GOT3 (cell line): ENCODE data around the gene DNAL1.
"Not testable (repeated sequence)": the region's sequence is repeated elsewhere in the genome, so short reads cannot be mapped to it uniquely, and the experiment has no call there.

Experiments
- DNase-seq: peaks from one replicate; lab custom pipeline; 2025; ENCODE audit warnings: mixed read lengths; lab: John Stamatoyannopoulos, UW

The DNAL1 gene

DNA sequence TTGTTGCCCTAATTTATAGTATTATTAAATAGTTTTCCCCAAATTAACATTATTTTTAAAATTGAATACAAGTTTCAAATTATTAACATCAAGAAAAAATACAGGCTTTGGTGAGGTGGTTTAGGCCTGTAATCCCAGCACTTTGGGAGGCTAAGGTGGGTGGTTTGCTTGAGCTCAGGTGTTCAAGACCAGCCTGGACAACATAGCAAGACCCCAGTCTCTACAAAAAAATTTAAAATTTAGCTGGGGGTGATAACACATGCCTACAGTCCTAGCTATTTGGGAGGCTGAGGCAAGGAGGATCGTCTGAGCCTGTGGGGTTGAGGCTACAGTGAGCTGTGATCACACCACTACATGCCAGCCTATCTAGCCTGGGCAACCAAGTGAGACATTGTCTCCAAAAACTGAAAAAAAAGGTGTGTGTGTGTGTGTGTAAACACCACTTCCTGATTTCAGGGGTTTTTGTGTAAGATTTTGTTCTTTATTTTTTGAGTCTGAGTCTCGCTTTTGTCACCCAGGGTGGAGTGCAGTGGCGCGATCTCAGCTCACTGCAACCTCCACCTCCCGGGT, 3.9 kb upstream of the DNAL1 start:
- DNase-seq = no peak

DNA sequence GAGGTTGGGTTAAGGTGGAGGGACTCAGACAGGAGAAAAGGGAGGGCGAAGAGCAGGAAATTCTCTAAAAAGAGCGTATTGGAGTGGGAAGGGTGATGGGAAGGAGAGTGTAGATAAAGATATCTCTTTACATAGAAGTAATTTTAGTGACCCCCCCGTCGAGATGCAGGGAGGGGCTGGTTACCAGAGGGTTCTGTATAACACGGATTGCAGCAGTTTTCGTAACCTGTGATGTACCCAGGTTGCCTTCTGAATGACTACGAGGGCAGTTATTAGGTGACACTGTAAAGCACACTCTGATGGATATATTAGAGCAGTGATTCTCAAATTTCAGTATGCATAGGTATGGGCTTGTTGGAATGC, 443 bp downstream of the DNAL1 start:
- no peak for DNase-seq

DNA sequence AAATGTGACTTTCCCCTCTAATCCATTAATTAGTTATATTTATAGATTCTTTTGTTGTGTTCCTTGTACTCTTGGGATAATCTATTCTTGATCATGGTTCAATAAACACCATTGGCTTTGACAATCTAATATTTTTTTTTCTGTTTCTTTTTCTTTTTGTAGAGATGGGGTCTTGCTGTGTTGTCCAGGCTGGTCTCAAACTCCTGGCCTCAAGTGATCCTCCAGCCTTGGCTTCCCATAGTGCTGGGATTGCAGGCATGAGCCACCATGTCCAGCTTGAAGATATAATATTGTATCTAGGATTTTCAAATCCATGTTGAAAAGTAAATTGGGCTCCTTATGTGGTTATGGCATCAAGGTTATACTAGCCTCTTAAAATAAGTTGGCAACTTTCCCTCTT, 6.2 kb downstream of the DNAL1 start:
- DNase-seq = no peak

DNA sequence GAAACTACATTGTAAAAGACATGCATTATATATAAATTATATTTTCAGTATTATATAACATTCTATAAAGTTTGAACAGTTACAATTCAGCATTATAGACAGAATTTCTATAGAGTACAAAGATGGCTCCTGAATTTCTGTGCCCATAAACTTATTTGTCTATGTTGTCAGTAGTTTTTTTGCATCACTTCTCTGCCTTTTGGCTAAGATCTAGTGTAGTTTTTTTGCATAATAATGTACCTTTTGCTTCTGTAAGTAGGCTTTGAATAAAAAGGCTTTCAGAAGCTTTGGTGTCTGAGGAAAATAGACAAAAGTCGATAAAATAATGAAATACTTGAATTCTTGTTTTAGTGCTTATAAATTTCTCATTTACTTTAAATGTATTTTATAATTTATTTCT, 11.1 kb downstream of the DNAL1 start:
- no peak for DNase-seq

DNA sequence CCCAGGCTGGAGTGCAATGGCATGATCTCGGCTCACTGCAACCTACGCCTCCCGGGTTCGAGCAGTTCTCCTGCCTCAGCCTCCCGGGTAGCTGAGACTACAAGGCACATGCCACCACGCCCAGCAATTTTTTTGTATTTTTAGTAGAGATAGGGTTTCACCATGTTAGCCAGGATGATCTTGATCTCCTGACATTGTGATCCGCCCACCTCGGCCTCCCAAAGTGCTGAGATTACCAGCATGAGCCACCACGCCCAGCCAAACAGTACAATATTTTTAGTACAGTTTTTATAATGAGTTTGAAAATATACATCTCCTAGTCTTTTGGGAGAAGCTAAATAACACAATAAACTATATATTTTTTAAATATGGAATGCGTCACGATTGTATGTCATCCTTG, 14.4 kb downstream of the DNAL1 start:
- DNase-seq = not testable (repeated sequence)

DNA sequence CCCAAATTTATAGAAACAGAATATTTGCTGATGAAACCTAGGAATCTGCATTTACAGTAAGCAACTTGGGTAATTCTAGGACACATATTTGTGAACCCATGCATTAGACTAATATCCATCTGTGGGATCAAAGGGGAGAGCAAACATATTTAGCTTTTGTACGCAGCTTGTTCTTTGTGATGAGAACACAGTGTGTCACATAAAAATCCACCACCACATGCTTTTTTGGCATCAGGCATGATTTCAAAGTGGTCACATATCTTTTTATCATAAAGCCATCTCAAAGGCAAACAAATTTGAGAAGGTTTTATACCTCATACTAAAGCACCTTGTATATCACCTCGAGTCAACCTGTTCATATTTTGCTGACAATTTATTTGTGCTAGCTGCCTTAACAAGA, 15.7 kb downstream of the DNAL1 start:
- no peak for DNase-seq

DNA sequence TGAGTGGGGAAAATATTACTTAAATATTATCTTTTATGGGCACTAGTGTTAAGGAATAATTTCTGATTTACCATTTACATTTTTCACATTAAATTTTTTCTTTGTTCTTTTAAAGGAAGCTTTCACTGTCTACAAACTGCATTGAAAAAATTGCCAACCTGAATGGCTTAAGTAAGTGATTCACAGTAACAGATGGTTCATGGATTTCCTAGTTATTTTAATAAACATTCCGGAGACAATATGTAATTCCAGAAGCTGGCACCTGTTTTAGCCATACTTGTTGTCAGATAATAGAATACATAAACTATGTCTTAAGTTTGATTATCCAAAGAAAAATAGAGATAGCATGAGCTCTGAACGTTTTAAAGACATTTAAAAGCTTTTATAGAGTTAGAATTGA, 17.1 kb downstream of the DNAL1 start:
- DNase-seq = no peak

DNA sequence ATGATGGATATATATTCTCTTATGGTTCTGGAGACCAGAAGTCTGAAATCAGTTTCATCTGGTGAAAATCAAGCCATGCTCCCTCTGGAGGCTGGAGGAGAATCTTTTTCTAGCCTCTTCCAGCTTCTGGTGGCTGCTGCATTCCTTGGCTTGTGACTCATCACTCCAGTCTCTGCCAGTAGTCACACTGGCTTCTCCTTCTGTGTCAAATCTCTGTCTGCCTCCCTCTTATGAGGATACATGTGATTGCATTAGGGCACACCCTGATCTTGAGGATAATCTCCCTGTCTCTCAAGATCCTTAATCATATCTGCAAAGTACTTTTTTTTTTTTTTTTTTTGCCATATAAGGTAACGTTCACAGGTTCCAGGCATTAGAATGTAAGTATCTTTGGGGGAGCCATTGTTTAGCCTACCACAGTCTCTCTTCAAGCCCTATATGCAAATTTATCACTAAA, 17.7 kb downstream of the DNAL1 start:
- no peak for DNase-seq

DNA sequence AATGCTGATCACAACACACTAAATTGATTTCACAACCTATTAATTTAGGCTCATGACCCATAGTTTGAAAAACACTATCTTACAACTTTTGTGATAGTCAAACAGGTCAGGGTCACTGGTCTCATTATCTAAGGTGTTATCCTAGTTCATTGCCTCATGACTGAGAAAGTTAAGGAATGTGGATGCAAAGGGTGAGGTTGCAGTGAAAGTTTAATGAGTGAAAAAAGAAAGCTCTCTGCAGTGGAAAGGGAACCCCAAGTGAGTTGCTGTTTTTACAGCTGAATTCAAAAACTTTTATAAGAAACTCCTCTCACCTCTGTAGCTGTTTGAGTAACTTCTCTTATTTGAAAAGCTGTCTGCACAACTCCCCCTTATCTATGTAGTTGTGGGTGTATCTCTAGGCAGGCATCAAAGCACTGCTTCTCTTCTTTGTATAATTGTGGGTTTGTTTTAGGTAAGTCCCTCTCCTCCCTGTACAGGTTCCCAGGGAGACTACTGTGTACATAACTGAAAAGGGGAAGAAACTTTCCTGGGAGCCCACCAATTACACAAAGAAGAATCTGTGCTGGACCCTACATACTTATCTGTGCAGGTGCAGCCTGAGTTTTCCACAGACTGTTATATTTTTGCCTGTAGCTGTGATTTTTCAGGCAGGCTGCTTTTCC, 18.9 kb downstream of the DNAL1 start:
- DNase-seq = no peak

DNA sequence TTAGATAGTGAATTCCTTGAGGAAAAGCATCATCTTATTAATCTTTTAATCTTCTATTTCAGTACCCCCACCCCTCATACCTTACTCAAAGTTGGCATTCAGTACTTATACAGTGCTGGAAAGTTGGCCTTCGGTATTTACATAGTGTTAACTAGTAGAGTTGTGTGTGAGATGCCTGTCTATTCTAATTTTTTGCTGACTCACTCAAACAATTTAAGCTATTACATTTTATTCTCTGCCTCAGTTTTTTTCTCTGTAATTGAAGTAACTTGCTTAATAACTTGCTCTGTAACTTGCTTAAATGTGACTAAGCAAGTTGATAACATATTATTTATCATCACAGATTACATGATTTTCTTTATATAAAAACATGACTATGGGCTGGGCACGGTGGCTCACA, 20.3 kb downstream of the DNAL1 start:
- no peak for DNase-seq

DNA sequence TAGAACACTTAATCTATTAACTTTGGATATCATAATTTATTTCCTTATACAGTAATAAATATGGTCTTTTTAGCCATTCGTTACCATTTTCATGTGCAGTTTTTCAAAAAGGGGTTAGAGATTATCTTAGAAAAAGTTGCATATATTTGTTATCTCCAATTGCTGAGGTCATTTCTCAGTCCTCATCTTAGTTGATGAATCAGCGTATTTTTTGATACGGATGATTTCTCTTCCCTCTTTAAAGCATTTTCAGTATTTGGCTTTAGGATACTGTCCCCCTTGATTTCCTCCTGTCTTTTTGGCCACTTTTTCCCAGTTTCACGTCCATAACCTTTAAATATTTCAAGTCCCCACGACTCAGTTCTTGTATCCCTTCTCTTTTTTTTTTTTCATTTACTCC, 21.8 kb downstream of the DNAL1 start:
- no peak for DNase-seq

DNA sequence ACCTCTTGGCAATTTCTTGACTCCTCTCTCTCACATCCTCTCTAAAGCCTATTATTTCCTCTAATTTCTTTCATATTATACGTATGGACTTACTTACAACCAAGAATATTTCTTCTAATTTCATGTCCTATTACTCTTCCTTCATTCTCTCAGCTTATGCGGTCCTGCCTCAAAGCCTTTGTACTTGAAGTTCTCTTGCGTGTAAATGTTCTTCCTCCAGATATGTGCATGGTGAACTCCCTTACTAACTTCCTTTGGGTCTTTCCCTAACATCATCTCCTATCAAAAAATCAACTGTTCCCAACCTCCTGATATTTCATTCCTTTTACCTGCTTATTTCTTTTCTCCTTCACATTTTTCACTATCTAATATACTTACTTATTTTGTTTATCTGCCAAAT, 23.1 kb downstream of the DNAL1 start:
- DNase-seq = no peak

DNA sequence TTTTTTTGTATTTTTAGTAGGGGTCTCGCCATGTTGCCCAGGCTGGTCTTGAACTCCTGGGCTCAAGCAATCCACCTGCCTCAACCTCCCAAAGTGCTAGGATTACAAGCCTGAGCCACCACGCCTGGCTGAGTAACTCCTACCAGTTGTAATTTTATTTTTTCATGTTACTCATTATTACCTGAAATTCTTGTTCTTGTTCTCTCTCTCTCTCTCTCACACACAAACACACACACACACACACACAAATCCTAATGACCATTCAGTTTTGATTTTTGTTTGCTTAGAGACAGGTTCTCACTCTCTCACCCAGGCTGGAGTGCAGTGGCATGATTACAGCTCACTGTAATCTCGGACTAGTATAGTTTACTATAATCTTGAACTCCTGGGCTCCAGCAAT, 30.2 kb downstream of the DNAL1 start:
- no peak for DNase-seq

DNA sequence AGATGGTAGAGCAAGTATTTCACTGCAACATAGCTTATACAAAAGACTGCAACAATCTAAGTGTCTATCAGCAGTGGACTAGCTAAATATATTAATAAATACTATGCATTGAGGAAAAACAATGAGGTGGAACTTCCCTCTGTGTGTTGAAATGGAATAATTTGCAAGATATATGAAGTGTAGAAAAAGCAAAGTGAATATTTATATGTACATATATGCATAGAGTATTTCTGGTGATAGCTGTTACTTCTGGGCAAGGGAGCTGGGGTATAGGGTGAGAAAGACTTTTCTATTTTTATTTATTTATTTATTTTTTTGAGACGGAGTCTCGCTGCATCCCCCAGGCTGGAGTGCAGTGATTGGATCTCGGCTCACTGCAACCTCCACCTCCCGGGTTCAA, 33.9 kb downstream of the DNAL1 start:
- no peak for DNase-seq

DNA sequence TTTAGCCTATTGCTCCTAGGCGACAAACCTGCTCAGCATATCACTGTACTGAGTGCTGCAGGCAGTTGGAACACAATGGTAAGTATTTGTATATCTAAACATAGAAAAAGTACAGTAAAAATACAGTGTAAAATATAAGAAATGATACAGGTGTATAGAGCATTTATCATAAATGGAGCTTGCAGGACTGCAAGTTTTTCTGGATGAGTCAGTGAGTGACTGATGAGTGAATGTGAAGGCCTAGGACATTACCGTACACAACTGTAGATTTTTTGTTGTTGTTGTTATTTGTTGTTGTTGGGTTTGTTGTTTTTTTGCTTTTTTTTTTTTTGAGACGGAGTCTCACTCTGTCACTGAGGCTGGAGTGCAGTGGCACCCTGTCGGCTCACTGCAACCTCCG, 36.0 kb downstream of the DNAL1 start:
- no peak for DNase-seq

DNA sequence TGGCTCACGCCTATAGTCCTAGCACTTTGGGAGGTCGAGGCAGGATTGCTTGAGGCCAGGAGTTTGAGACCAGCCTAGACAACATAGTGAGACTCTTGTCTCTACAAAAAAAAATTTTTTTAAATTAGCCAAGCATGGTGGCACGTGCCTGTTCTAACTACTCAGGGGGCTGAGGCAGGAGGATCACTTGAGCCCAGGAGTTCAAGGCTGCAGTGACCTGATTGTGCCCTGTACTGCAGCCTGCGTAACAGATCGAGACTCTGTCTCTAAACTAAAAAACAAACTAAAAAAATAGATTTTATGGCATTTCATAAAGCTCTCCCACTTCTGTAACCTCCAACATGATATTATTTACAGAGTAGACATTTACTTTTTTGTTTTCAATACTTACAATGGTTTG, 39.8 kb downstream of the DNAL1 start:
- no peak for DNase-seq

DNA sequence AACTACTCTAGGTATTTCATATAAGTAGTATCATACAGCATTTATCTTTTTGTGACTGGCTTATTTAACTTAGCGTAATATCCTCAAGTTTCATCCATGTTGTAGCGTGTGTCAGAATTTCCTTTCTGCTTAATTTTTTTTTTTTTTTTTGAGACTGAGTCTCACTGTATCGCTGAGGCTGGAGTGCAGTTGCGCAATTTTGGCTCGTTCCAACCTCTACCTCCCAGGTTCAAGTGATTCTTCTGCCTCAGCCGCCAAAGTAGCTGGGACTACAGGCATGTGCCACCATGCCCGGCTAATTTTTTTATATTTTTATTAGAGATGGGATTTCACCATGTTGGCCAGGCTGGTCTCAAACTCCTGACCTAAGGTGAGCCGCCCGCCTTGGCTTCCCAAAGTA, 40.5 kb downstream of the DNAL1 start:
- DNase-seq = no peak

DNA sequence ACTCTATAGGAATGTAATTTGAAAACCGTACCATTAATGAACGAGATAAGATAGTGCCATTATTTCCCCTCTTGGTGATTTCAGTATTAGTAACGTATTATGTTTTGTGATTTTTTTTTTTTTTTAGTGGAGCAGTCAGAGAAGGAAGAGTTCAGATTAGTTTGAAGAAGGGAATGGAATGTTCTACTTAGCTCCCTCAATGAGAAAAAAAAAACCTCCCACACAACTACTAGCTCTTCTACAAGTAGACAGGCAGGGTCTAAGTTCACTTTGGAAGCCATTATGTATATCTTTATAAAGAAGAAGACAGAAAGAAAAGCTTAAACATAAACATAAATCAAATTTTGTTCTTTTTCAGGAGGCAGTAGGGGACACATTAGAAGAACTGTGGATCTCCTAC, 42.1 kb downstream of the DNAL1 start:
- no peak for DNase-seq

DNA sequence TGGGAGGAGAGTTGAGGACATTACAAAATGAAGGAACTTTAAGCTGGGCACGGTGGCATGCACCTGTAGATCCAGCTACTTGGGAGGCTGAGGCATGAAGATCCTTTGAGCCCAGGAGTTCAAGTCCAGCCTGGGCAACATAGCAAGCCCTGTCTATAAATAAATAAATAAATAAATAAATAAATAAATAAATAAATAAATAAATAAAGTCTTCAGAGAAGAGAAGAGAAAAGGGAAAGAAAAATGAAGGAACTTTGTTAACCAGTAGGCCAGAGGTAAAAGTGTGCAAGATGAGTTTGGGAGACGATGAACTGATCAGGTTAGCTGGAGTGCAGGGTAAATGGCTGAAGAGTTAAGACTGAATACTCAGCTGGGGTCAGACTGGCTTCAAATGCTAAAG, 49.3 kb downstream of the DNAL1 start:
- no peak for DNase-seq

DNA sequence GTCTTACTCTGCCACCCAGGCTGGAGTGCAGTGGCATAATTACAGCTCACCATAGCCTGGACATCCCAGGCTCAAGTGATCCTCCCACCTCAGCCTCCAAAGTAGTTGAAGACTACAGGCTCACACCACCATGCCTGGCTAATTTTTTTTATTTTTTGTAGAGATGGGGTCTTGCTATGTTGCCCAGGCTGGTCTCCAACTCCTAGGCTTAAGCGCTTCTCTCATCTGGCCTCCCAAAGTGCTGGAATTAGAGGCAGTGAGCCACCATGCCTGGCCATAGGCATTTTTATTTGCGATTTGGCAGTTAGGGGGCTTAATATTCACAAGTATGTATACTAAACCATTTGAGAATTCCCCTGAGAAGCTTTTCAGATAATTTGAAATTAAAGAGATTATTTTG, 50.3 kb downstream of the DNAL1 start:
- DNase-seq = no peak

DNA sequence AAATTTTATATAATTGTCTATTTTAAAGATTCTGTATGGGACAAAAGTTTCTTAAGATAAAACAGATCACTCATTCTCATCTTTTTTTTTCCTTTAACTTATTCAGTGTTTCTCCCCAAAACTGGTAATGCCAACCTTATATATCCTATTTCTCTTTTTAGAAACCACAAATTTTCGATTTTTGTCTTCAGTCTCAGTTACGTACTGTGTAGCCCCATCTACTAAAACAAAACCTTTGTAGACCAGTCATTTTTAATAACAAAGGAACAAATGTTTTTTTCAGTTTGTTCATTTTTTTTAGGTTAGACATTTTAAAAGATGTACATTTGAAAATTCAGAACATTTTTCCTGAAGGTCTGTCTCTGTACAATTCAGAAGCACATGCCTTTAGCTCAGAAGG, 51.2 kb downstream of the DNAL1 start:
- no peak for DNase-seq

DNA sequence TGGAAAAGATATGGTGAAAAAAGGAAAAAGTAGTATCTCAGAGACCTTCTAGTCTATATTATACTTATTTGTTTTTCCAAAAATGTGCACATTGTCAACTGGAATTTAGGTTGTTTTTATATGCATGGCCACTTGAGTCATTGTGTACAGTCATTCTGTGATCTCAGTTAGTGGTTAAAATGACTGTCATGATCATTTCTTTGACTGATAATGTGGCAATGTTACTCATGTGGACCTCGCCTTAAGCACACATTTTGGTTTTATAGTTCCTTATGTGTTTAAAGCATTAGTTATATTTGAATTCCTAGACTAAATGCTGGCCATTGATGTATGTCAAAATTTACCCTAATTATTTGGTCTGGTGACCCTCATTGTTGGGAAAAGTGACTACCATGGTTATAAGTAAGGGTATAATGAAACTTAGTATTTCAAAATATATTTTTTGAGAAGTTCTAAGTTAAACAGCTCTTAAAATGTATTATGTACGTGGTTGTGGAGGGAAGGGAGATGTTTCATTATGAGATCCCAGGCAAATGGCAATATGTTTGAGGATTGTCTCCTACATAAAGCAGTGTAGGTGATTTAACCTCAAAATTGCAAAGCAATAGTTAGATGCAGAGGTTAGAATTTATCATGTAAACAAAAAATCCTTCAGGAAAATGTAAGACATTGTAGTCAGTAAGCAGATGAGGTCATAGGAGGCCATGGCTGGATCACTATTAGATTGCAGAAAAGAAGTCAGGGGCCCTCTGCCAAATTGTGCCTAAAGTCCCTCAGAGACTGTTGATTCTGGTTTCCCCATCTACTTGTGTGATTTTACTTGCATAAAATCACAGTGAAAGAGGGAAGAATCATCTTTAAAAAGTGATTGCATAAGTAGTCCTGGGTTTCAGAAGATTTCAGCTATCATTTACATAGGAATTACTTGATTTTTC, 51.9 kb downstream of the DNAL1 start:
- DNase-seq = no peak

DNA sequence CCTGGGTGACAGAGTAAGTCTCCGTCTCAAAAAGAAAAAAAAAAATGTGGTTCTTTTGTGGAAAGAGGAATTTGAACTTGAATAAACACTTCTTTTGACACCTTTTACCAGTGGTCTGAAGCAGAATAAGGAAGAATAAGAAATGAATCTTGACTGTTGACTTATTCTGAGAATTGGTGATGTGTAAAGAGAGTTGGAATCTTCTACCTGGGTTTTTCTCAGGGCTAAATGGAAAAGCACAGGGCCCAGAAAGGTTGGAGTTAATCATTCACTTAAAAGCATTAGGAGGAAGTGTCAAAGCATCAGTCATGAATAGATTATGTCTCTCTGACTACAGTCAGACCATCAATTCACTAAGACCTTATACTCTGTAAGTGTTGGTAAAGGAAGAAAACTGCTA, 55.5 kb downstream of the DNAL1 start:
- no peak for DNase-seq
